K562 (cell line): ENCODE results near the gene LSM11. TPM values are rescaled to one million over a fixed set of nuclear protein-coding genes. Genes with fewer than 3 reads are reported as not detected.
A peak's percentile ranks its signal among the peaks of the same experiment; 100 is the strongest.
"Not testable (repeated sequence)": the region's sequence is repeated elsewhere in the genome, so short reads cannot be mapped to it uniquely, and the experiment has no call there.

Experiments
- ATAC-seq: fragments of 200-7000 bp; cut with Tn5 transposase; 3 replicates; pipeline ENCODE4 v1.9.1; 2020; ENCODE audit warnings: moderate library complexity
- BruUV-seq: library from RNA; stranded (reverse); fragments of 400-500 nt; replicated peaks from 2 replicates; lab custom pipeline; 2021; lab: Mats Ljungman, UMichigan
- CTCF ChIA-PET: fragments of 300-600 bp; formaldehyde crosslinking; extraction: SDS; loops from one replicate; lab custom pipeline; 2021; ENCODE audit warnings: low intra/inter-chr PET ratio; lab: Yijun Ruan, JAX
- POLR2A ChIA-PET: fragments of 300-600, 350-650 bp; sonication (Branson Sonifier 250); formaldehyde crosslinking; extraction: SDS; loops from one replicate; lab custom pipeline; 2021; ENCODE audit warnings: antibody characterized with exemption, inconsistent platforms; lab: Yijun Ruan, JAX
- DNase-seq, 4 experiments: peaks; one replicate each; pipeline versions ENCODE4 v3.0.0 to v3.0.0-alpha.2; 2011 to 2018; ENCODE audit warnings: low spot score in 3 of 4, mixed read lengths in 3 of 4; ENCODE audit errors: extremely low read depth in 1 of 4
- FAIRE-seq: peaks from 2 replicates; lab custom pipeline; 2011; peaks lifted over from hg19 to GRCh38; lab: Jason Lieb, UNC
- H2AFZ ChIP-seq: 2 replicates; pipeline ENCODE4 v1.6.0; 2011; ENCODE audit warnings: low read depth, low read length, control low read depth, inconsistent platforms
- H3K27ac ChIP-seq: fragments of 200-600 bp; 3 replicates; pipeline ENCODE4 v1.8.0; 2011; ENCODE audit warnings: low read depth, mild to moderate bottlenecking, control low read depth, inconsistent platforms, low read length, moderate library complexity, mixed read lengths; ENCODE audit errors: extremely low read depth
- H3K27me3 ChIP-seq, 2 experiments: fragments of 300-600 bp in 1 of 2; 2 replicates in 1 of 2; 3 replicates in 1 of 2; pipeline versions ENCODE4 v1.6.0 to v1.8.0; 2011; ENCODE audit warnings: inconsistent platforms in 2 of 2, low read length in 2 of 2, mild to moderate bottlenecking in 1 of 2, mixed read lengths in 1 of 2, moderate library complexity in 1 of 2; ENCODE audit not compliant: control insufficient read depth in 2 of 2, insufficient read depth in 2 of 2
- H3K36me3 ChIP-seq: fragments of 300-600 bp; 3 replicates; pipeline ENCODE4 v1.8.0; 2011; ENCODE audit warnings: mild to moderate bottlenecking, low read length, inconsistent platforms; ENCODE audit not compliant: control insufficient read depth, insufficient read depth
- H3K4me1 ChIP-seq, 2 experiments: fragments of 200-600 bp in 1 of 2; replicated peaks in 1 of 2; 2 replicates in 1 of 2; 3 replicates in 1 of 2; pipeline versions ENCODE4 v1.5.1 to v1.8.0; 2011; ENCODE audit warnings: inconsistent platforms in 2 of 2, low read length in 2 of 2, mild to moderate bottlenecking in 1 of 2, mixed read lengths in 1 of 2, moderate library complexity in 1 of 2; ENCODE audit not compliant: control insufficient read depth in 2 of 2, insufficient read depth in 2 of 2
- H3K4me2 ChIP-seq: 2 replicates; pipeline ENCODE4 v1.6.1; 2011; ENCODE audit warnings: low read length, control low read depth, inconsistent platforms, mixed read lengths; ENCODE audit not compliant: insufficient read depth
- H3K4me3 ChIP-seq: fragments of 200-600 bp; sonication (generic), shearing (Covaris generic); 2 replicates; pipeline ENCODE4 v1.5.1; 2016; ENCODE audit warnings: control low read depth, inconsistent platforms
- H3K79me2 ChIP-seq: fragments of 200-600 bp; 3 replicates; pipeline ENCODE4 v1.8.0; 2011; ENCODE audit warnings: low read length, inconsistent platforms; ENCODE audit not compliant: control insufficient read depth, insufficient read depth
- H3K9ac ChIP-seq, 2 experiments: 2 replicates each; pipeline versions ENCODE4 v1.6.0 to v1.6.1; 2011; ENCODE audit warnings: low read depth in 2 of 2, low read length in 2 of 2, control low read depth in 1 of 2, inconsistent platforms in 1 of 2, mild to moderate bottlenecking in 1 of 2, mixed read lengths in 1 of 2; ENCODE audit not compliant: insufficient read depth in 1 of 2
- H3K9me1 ChIP-seq: one replicate; pipeline ENCODE4 v1.6.0; 2011; ENCODE audit warnings: inconsistent platforms, mild to moderate bottlenecking, low read length, moderate library complexity; ENCODE audit not compliant: control insufficient read depth, insufficient read depth
- H3K9me3 ChIP-seq: replicated peaks from 2 replicates; pipeline ENCODE4 v1.5.1; 2011; ENCODE audit warnings: low read depth, low read length, inconsistent platforms; ENCODE audit not compliant: control insufficient read depth, insufficient read depth
- H4K20me1 ChIP-seq: replicated peaks from 2 replicates; pipeline ENCODE4 v1.6.1; 2011; ENCODE audit warnings: low read length, inconsistent platforms, mixed read lengths; ENCODE audit not compliant: control insufficient read depth, insufficient read depth
- AFF4 ChIP-seq: sonication (generic); formaldehyde crosslinking; IDR thresholded peaks from 2 replicates; pipeline ENCODE4 v1.8.0; 2023; ENCODE audit warnings: mild to moderate bottlenecking, missing genetic modification reagents
- ATF7 ChIP-seq: fragments of 450-650 bp; IDR thresholded peaks from 2 replicates; pipeline ENCODE4 v1.7.1; 2014; ENCODE audit warnings: mild to moderate bottlenecking, moderate library complexity
- CBFA2T2 ChIP-seq: fragments of 450-650 bp; conservative IDR thresholded peaks from 2 replicates; pipeline ENCODE4 v1.6.1; 2017; ENCODE audit warnings: mild to moderate bottlenecking
- CBFA2T3 ChIP-seq: fragments of 450-650 bp; IDR thresholded peaks from 2 replicates; pipeline ENCODE4 v1.6.1; 2017
- CC2D1A ChIP-seq: fragments of 450-650 bp; IDR thresholded peaks from 2 replicates; pipeline ENCODE4 v1.6.1; 2017; ENCODE audit warnings: mild to moderate bottlenecking
- CEBPB ChIP-seq: fragments of 450-650 bp; IDR thresholded peaks from 2 replicates; pipeline ENCODE4 v1.6.1; 2016; ENCODE audit warnings: missing genetic modification characterization, missing compliant biosample characterization
- DPF2 ChIP-seq: fragments of 450-650 bp; IDR thresholded peaks from 2 replicates; pipeline ENCODE4 v1.6.1; 2016
- EGR1 ChIP-seq: fragments of 450-650 bp; conservative IDR thresholded peaks from 2 replicates; pipeline ENCODE4 v1.6.1; 2017; ENCODE audit warnings: mild to moderate bottlenecking
- KDM1A ChIP-seq, 2 experiments: fragments of 450-650 bp; IDR thresholded peaks; 2 replicates each; pipeline ENCODE4 v1.6.1; 2016; ENCODE audit warnings: mild to moderate bottlenecking in 2 of 2
- KLF16 ChIP-seq: IDR thresholded peaks from 2 replicates; pipeline ENCODE4 v1.6.1; 2016; ENCODE audit warnings: antibody characterized with exemption
- LCOR ChIP-seq: sonication (generic); formaldehyde crosslinking; IDR thresholded peaks from 2 replicates; pipeline ENCODE4 v1.8.0; 2022; ENCODE audit warnings: mild to moderate bottlenecking, missing genetic modification reagents
- NCOR1 ChIP-seq: fragments of 450-650 bp; IDR thresholded peaks from 2 replicates; pipeline ENCODE4 v1.6.1; 2016; ENCODE audit warnings: mild to moderate bottlenecking, moderate library complexity
- NFIC ChIP-seq: fragments of 450-650 bp; IDR thresholded peaks from 2 replicates; pipeline ENCODE4 v1.6.1; 2017; ENCODE audit warnings: mild to moderate bottlenecking, inconsistent platforms
- POLR2AphosphoS5 ChIP-seq: IDR thresholded peaks from 2 replicates; pipeline ENCODE4 v1.6.1; 2011; ENCODE audit warnings: mild to moderate bottlenecking, low read depth, low read length, moderate library complexity; ENCODE audit not compliant: control insufficient read depth, insufficient read depth
- POLR3A ChIP-seq: IDR thresholded peaks from 2 replicates; pipeline ENCODE4 v1.6.1; 2011; ENCODE audit warnings: borderline replicate concordance, mild to moderate bottlenecking, moderate library complexity; ENCODE audit not compliant: insufficient read length, insufficient read depth; ENCODE audit errors: extremely low read depth
- SMARCA4 ChIP-seq: fragments of 450-650 bp; IDR thresholded peaks from 2 replicates; pipeline ENCODE4 v1.6.1; 2016
- SMARCE1 ChIP-seq: fragments of 450-650 bp; IDR thresholded peaks from 2 replicates; pipeline ENCODE4 v1.7.1; 2016; ENCODE audit warnings: mild to moderate bottlenecking
- TAF9B ChIP-seq: fragments of 450-650 bp; IDR thresholded peaks from 2 replicates; pipeline ENCODE4 v1.6.1; 2018; ENCODE audit warnings: mild to moderate bottlenecking; ENCODE audit not compliant: partially characterized antibody
- TAL1 ChIP-seq: fragments of 450-650 bp; IDR thresholded peaks from 2 replicates; pipeline ENCODE4 v1.6.1; 2016; ENCODE audit warnings: mild to moderate bottlenecking
- TCF3 ChIP-seq: sonication (generic); formaldehyde crosslinking; IDR thresholded peaks from 2 replicates; pipeline ENCODE4 v1.4.0; 2020; ENCODE audit warnings: mild to moderate bottlenecking, missing genetic modification reagents
- TRIM24 ChIP-seq, 2 experiments: fragments of 450-650 bp; IDR thresholded peaks; 2 replicates each; pipeline ENCODE4 v1.6.1; 2016
- ZEB2 ChIP-seq: fragments of 450-650 bp; IDR thresholded peaks from 2 replicates; pipeline ENCODE4 v1.6.1; 2016
- WGBS: fragments of 100-300 bp; shearing (Covaris generic); methylation state at CpG from one replicate; pipeline ENCODE4 v1.1.6; 2016; ENCODE audit warnings: low coverage, mixed read lengths; ENCODE audit not compliant: insufficient coverage; ENCODE audit errors: missing lambda C conversion rate; 5-methylcytosine and 5-hydroxymethylcytosine counted together
- in situ Hi-C: fragments of 300-500 bp; cut with MboI; formaldehyde crosslinking; loops from 4 replicates; pipeline ENCODE4 v1.15.0; 2018; ENCODE audit warnings: inconsistent platforms, mixed read lengths
- intact Hi-C: fragments of 100-400 bp; cut with micrococcal nuclease; formaldehyde crosslinking; loops from 2 replicates; pipeline ENCODE4 v1.14.2; 2022
- polyA plus RNA-seq, 8 experiments: library from polyadenylated mRNA; depleted of rRNA in 4 of 8; stranded (reverse) in 5 of 8; unstranded in 3 of 8; fragments of >200 nt; fragmentation: Nextera tagmentation in 2 of 8; fragmentation: Illumina TruSeq in 1 of 8; extraction: Ambion mirVana in 2 of 8; extraction: Trizol in 1 of 8; gene quantifications; 2 replicates each; pipeline versions ENCODE4 v1.2.1 to v1.2.3, GENCODE V29; 2011 to 2014; ENCODE audit warnings: inconsistent platforms in 1 of 8, missing spikeins in 1 of 8
- total RNA-seq, 7 experiments: library from RNA; depleted of rRNA in 6 of 7; stranded (reverse); fragments of >200 nt in 6 of 7; fragmentation: Illumina TruSeq in 2 of 7; extraction: Trizol in 2 of 7; gene quantifications; 2 replicates each; pipeline versions ENCODE4 v1.2.1 to v1.2.3, GENCODE V29; 2011 to 2021; ENCODE audit warnings: low replicate concordance in 1 of 7
- TF ChIP-seq, protein P1 (sequence below): sonication (generic); formaldehyde crosslinking; IDR thresholded peaks from 2 replicates; pipeline ENCODE4 v1.8.0; 2022; ENCODE audit warnings: missing genetic modification reagents, mild to moderate bottlenecking, moderate library complexity, borderline replicate concordance

LSM11 gene
- total and polyA plus RNA-seq, 9 of the 15 experiments (the other 6 are each of a cell fraction or from before 2014, with no cell fraction given) = 1.8 to 9.4 (median 4.7) TPM

GRCh38 chr5:157727858-157728257, 15.7 kb upstream of the LSM11 start:
- H3K27me3 ChIP-seq, ATAC-seq, H3K36me3 ChIP-seq, H3K9ac ChIP-seq, BruUV-seq, H3K79me2 ChIP-seq, H4K20me1 ChIP-seq, H3K4me1 ChIP-seq, H3K4me2 ChIP-seq, H3K4me3 ChIP-seq, intact Hi-C loops, H3K9me3 ChIP-seq, H3K9me1 ChIP-seq, in situ Hi-C loops, H3K27ac ChIP-seq, H2AFZ ChIP-seq: not testable (repeated sequence)
- ChIA-PET POLR2A (interaction anchor here (0.6 kb wide), 2 partner anchors 10 to 338 kb away, joined by 3 read pairs; no protein-coding TSS in a partner anchor), CTCF (interaction anchor here (0.6 kb wide), 1 partner anchor 171 kb away, joined by 3 read pairs; no protein-coding TSS in a partner anchor)
- DNase-seq (peak in 1 of 4 experiments; percentile 80), FAIRE-seq (peak; percentile 23)
- WGBS = 14% methylated on average over 1 of the region's 1 CpG
- TF ChIP-seq AFF4 (0 out of 2 replicates have a peak, but pooled peaks have one; percentile 46), POLR2AphosphoS5 (peak; percentile 33; the same call in 1 of the 2 replicates), NCOR1 (peak; percentile 80), ATF7 (0 out of 2 replicates have a peak, but pooled peaks have one; percentile 12), ZEB2 (peak; percentile 52; the same call in 1 of the 2 replicates), LCOR (CRISPR knock-in tag) (peak; percentile 59; the same call in 1 of the 2 replicates), KDM1A (IDR thresholded peaks at IDR 0.05) (peak; percentile 83), CBFA2T2 (peak; percentile 87), CC2D1A (peak; percentile 35; the same call in 1 of the 2 replicates), TAL1 (peak; percentile 68; the same call in 1 of the 2 replicates), TRIM24 (IDR thresholded peaks at IDR 0.05) (peak in 1 of 2 experiments; percentile 27; a peak in 1 of 4 replicates), NFIC (peak; percentile 56; the same call in 1 of the 2 replicates), TCF3 (CRISPR knock-in tag) (peak; percentile 87), KLF16 (peak; percentile 35; the same call in 1 of the 2 replicates), SMARCE1 (0 out of 2 replicates have a peak, but pooled peaks have one; percentile 26), EGR1 (peak; percentile 56), CEBPB (tag) (0 out of 2 replicates have a peak, but pooled peaks have one; percentile 20), POLR3A (peak; percentile 36), DPF2 (peak; percentile 56), CBFA2T3 (peak; percentile 93), TAF9B (peak; percentile 25), SMARCA4 (peak; percentile 55; the same call in 1 of the 2 replicates)
- TF ChIP-seq, protein P1, sequence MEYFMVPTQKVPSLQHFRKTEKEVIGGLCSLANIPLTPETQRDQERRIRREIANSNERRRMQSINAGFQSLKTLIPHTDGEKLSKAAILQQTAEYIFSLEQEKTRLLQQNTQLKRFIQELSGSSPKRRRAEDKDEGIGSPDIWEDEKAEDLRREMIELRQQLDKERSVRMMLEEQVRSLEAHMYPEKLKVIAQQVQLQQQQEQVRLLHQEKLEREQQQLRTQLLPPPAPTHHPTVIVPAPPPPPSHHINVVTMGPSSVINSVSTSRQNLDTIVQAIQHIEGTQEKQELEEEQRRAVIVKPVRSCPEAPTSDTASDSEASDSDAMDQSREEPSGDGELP (CRISPR knock-in tag) = peak; percentile 35; the same call in 1 of the 2 replicates
